ENCODE data around the gene OVOL1.

DNA sequence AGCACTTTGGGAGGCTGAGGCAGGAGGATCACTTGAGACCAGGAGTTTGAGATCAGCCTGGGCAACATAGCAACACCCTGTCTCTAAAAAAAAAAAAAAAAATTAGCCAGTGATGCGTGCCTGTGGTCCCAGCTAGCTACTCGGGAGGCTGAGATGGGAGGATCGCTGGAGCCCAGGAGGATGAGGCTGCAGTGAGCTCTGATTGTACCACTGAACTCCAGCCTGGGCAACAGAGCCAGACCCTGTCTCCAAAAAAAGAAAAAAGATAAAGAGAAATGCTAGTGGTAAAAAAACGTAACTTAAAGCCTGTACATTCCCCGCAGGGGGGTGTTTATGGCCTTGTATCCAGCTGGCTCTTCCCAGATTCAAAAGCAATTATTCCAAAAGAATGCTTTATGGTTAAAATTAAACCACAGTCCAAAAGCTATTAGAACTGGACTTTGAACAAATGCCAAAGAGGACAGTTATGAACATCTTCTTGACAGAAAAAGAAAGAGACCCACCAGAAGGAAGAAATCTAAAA, 30.5 kb downstream of the OVOL1 start:
- no peak for TF ChIP-seq MAFF (IDR thresholded peaks at IDR 0.05; ENCODE audit: low read depth, low read length)
- TF ChIP-seq CTCF (CRISPR knock-in tag; IDR thresholded peaks at IDR 0.05): no peak
- no peak for TF ChIP-seq ZNF234 (CRISPR knock-in tag; conservative IDR thresholded peaks at IDR 0.05)
- no peak for TF ChIP-seq MAZ (IDR thresholded peaks at IDR 0.05; ENCODE audit: borderline replicate concordance, low read depth, low read length)
- no peak for TF ChIP-seq MAZ (CRISPR knock-in tag; IDR thresholded peaks at IDR 0.05; ENCODE audit: low read depth)
- TF ChIP-seq ZNF75D (CRISPR knock-in tag; IDR thresholded peaks at IDR 0.05; ENCODE audit: borderline replicate concordance): no peak
- no peak for TF ChIP-seq EZH2 (conservative IDR thresholded peaks at IDR 0.05; ENCODE audit: low read depth, low read length)
- no peak for TF ChIP-seq PPARG (CRISPR knock-in tag; conservative IDR thresholded peaks at IDR 0.05)
- TF ChIP-seq HNRNPL (IDR thresholded peaks at IDR 0.05; ENCODE audit: low read depth, low read length): no peak
- TF ChIP-seq TGIF2 (CRISPR knock-in tag; IDR thresholded peaks at IDR 0.05): no peak
- no peak for TF ChIP-seq PHF21A (CRISPR knock-in tag; IDR thresholded peaks at IDR 0.05)
- TF ChIP-seq THAP9 (CRISPR knock-in tag; IDR thresholded peaks at IDR 0.05; ENCODE audit: borderline replicate concordance): no peak
- TF ChIP-seq CEBPB (IDR thresholded peaks at IDR 0.05; ENCODE audit: borderline replicate concordance, low read depth, low read length): no peak

Data from HepG2 (cell line).